Measurements from ENCODE around the gene PHF21A.
A peak's percentile ranks its signal among the peaks of the same experiment; 100 is the strongest.
"Not testable (repeated sequence)": the region's sequence is repeated elsewhere in the genome, so short reads cannot be mapped to it uniquely, and the experiment has no call there.

Gene PHF21A

DNA sequence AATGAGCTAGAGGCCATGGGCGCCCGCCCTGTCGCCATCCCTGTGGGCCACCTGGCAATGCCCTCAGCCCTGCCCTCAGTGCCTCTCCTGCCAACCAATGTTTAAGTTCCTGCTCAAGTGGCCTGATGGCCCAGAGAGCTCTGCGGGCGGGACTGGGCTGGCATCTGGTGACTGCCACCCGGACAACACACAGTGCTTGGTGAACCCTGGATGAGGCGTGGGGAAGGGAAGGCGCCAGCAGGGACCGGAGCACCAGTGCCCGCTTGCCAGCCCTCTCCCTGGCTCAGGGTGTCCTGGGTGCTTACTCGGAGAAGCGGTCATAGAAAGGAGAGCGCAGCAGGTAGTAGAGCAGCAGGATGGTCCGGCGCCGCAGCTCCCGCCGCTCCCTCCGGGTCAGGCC, 207.7 kb downstream of the PHF21A start:
- peak overlapping the region; percentile 46 to 85 for H3K27ac Mint-ChIP-seq
- DNase-seq (no peak), ATAC-seq (no peak)
- H3K4me1 Mint-ChIP-seq = peaks cover 40% of the 10 kb centered on the region
- H3K4me3 Mint-ChIP-seq = no peak overlapping the region
- H3K9me3 Mint-ChIP-seq = no peaks in the 10 kb centered on the region
- H3K27me3 Mint-ChIP-seq = no peaks in the 10 kb centered on the region

- H3K27me3 Mint-ChIP-seq = no peaks in the 10 kb centered on the region
- no peaks in the 10 kb centered on the region for H3K9me3 Mint-ChIP-seq
- ATAC-seq (no peak), DNase-seq (no peak)
- H3K27ac Mint-ChIP-seq = no peak overlapping the region
- H3K4me1 Mint-ChIP-seq = peaks cover 32% of the 10 kb centered on the region
- no peak overlapping the region for H3K4me3 Mint-ChIP-seq
Measured at GRCh38 chr11:45910623-45911022, 210.6 kb downstream of the PHF21A start.

DNA sequence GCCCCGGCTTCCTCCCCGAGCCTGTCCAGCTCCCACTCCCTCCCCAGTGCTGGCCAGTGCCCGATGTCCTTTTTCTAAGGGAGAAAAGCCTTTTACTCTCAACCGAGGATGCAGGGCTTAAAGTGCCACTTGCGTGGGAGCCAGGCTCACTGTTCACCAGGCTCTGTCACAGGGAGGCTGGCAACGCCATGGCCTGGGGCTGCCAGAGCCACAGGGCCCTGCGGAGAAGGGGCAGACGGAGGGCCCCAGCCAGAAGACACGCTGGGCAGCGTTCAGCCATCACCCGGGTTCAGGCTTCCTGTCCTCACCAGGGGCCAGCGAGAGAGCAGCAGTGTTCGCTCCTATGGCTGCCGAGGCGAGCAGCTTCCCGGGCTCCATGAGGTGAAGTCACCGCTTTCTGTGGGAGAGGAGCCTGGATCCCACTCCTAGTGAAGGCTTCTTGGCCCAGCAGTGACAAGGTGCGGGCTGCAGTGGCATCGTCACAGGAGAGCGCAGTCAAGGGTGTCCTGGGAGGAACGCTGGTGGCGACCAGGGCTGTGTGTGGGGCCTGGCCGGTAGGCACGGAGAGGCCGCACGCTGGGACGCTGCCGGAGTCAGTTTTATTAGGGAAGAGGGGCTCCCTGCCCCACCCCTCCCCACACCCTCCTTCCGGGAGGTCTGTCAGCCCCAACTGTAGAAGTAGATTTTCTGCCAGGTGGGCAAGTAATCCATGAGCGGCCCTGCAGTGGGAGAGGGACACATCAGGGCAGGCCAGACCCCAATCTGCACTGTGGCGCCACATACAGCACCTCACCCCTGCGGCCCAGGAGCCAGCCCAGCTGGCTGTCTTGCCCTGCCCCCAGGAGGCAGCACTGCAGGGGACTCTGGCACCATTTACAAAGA, 211.4 kb downstream of the PHF21A start:
- no peak for ATAC-seq
- Mint-ChIP-seq H3K4me3 (no peak overlapping the region), H3K27me3 (no peaks in the 10 kb centered on the region), H3K4me1 (peaks cover 26% of the 10 kb centered on the region), H3K27ac (no peak overlapping the region), H3K9me3 (no peaks in the 10 kb centered on the region)
- no peak for DNase-seq

DNA sequence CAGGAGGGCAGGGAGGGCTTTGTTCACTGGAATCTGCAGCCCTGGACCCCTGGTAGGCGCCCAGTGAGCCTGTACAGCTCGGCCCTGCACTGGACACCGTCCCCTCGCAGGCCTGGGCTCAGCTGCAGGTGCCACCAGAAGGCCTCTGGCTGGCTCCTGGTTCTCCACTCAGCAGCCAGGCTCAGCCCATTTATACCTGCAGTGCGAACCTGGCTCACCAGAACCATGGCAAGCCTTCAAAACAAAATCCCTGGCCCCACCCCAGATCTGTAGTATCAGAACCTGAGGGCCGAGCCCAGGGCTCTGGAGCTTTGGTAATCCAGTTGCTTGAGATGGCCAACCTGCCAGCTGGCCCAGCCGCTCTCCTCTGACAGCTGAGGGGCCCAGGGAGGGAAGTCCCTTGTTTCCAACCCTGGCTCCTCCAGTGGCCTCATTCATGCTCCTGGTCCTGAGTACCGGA, 213.3 kb downstream of the PHF21A start:
- H3K4me1 Mint-ChIP-seq = peaks cover 9% of the 10 kb centered on the region
- DNase-seq (no peak), ATAC-seq (no peak)
- no peaks in the 10 kb centered on the region for H3K9me3 Mint-ChIP-seq
- H3K27me3 Mint-ChIP-seq = no peaks in the 10 kb centered on the region
- H3K4me3 Mint-ChIP-seq = no peak overlapping the region
- no peak overlapping the region for H3K27ac Mint-ChIP-seq

GRCh38 chr11:45906965-45907611, 214.2 kb downstream of the PHF21A start, which contains the start of gene FREY1:
TSS of gene FREY1 (minus strand) at chr11:45907271. CDS start at chr11:45907245, 26 bp downstream.
- no peak within 1 kb of the TSS for H3K27ac Mint-ChIP-seq
- H3K9me3 Mint-ChIP-seq = no peaks in the 10 kb centered on the region
- no peak for ATAC-seq
- no peak for DNase-seq
- H3K27me3 Mint-ChIP-seq = no peaks in the 10 kb centered on the region
- peaks cover 9% of the 10 kb centered on the region for H3K4me1 Mint-ChIP-seq
- no peak within 1 kb of the TSS for H3K4me3 Mint-ChIP-seq

GRCh38 chr11:45906096-45906682, 215.1 kb downstream of the PHF21A start:
- DNase-seq (no peak), ATAC-seq (peak; percentile 26)
- peaks cover 6% of the 10 kb centered on the region for H3K27me3 Mint-ChIP-seq
- no peak overlapping the region for H3K27ac Mint-ChIP-seq
- H3K4me3 Mint-ChIP-seq = no peak overlapping the region
- no peaks in the 10 kb centered on the region for H3K9me3 Mint-ChIP-seq
- peaks cover 9% of the 10 kb centered on the region for H3K4me1 Mint-ChIP-seq

DNA sequence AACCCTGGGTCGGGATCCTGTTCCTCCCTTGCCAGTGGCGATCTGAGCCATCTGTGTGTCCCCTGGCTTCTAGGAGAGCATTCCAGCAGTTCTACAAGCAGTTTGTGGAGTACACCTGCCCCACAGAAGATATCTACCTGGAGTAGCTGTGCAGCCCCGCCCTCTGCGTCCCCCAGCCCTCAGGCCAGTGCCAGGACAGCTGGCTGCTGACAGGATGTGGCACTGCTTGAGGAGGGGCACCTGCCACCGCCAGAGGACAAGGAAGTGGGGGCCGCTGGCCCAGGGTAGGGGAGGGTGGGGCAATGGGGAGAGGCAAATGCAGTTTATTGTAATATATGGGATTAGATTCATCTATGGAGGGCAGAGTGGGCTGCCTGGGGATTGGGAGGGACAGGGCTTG, 215.7 kb downstream of the PHF21A start:
- peaks cover 12% of the 10 kb centered on the region for H3K27me3 Mint-ChIP-seq
- H3K4me3 Mint-ChIP-seq, H3K9me3 Mint-ChIP-seq, H3K27ac Mint-ChIP-seq, DNase-seq: not testable (repeated sequence)
- ATAC-seq = peak; percentile 2
- peaks cover 13% of the 10 kb centered on the region for H3K4me1 Mint-ChIP-seq

- H3K4me3 Mint-ChIP-seq = no peak overlapping the region
- H3K27me3 Mint-ChIP-seq = peaks cover 17% of the 10 kb centered on the region
- no peaks in the 10 kb centered on the region for H3K9me3 Mint-ChIP-seq
- no peak for DNase-seq
- no peak overlapping the region for H3K27ac Mint-ChIP-seq
- peaks cover 16% of the 10 kb centered on the region for H3K4me1 Mint-ChIP-seq
- no peak for ATAC-seq
Measured at GRCh38 chr11:45905095-45905494, 216.2 kb downstream of the PHF21A start.

- H3K27ac Mint-ChIP-seq = no peak overlapping the region
- no peak overlapping the region for H3K4me3 Mint-ChIP-seq
- peaks cover 17% of the 10 kb centered on the region for H3K4me1 Mint-ChIP-seq
- no peak for ATAC-seq
- DNase-seq = no peak
- no peaks in the 10 kb centered on the region for H3K9me3 Mint-ChIP-seq
- peaks cover 17% of the 10 kb centered on the region for H3K27me3 Mint-ChIP-seq
Measured at GRCh38 chr11:45904309-45904915, 216.8 kb downstream of the PHF21A start.

DNA sequence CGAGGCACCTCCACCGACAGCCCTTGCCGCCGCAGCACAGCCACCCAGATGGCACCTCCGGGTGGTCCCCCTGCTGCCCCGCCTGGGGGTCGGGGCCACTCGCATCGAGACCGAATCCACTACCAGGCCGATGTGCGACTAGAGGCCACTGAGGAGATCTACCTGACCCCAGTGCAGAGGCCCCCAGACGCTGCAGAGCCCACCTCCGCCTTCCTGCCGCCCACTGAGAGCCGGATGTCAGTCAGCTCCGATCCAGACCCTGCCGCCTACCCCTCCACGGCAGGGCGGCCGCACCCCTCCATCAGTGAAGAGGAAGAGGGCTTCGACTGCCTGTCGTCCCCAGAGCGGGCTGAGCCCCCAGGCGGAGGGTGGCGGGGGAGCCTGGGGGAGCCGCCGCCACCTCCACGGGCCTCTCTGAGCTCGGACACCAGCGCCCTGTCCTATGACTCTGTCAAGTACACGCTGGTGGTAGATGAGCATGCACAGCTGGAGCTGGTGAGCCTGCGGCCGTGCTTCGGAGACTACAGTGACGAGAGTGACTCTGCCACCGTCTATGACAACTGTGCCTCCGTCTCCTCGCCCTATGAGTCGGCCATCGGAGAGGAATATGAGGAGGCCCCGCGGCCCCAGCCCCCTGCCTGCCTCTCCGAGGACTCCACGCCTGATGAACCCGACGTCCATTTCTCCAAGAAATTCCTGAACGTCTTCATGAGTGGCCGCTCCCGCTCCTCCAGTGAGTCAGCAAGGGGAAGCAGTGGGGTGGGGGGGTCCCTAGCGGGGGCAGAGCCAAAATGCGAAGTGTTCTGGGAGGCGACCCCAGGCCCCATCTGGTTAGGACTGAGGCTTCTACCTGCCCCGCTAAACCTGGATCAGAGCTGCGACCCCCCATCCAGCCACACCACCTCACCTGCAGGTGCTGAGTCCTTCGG, 218.5 kb downstream of the PHF21A start:
- Mint-ChIP-seq H3K27ac (no peak overlapping the region), H3K4me3 (no peak overlapping the region), H3K27me3 (peaks cover 31% of the 10 kb centered on the region), H3K4me1 (peaks cover 32% of the 10 kb centered on the region), H3K9me3 (no peaks in the 10 kb centered on the region)
- no peak for ATAC-seq
- no peak for DNase-seq

- Mint-ChIP-seq H3K27me3 (peaks cover 42% of the 10 kb centered on the region), H3K27ac (no peak overlapping the region), H3K9me3 (no peaks in the 10 kb centered on the region), H3K4me3 (no peak overlapping the region), H3K4me1 (peaks cover 32% of the 10 kb centered on the region)
- DNase-seq = no peak
- no peak for ATAC-seq
Measured at GRCh38 chr11:45901626-45902025, 219.6 kb downstream of the PHF21A start.

DNA sequence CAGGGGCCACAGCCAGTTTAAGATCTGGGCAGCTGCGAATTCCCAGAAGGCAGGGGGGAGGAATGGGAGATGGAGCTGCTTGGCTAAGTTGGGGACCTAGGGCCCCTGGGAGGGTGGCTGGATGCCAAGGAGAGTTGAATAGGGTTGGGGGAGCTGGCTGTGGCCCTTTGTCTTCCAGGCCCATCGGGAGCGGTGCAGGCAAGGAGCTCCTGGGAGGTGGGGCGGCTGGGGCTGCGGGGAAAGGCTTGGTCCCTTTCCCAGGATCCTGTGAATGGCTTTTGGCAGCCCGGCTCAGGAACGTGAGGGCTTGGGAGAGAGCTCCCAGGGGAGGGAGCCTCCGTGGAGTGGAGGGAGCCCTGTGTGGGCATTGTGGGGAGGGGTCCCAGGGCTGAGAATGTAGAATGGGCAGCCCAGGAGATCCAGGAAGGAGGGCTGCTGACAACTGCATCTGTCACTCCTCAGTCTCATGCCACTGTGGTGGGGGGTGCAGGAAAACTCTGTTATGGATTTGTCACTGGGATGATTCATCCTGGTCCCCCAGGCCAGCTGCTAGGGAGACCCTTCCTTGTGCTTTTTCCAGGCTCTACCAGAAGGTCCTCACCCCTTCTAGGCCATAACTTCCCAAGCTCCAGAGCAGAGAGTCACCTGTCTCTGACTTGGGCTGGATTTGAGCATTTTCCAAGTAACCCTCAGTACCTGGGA, 220.2 kb downstream of the PHF21A start:
- Mint-ChIP-seq H3K27ac (no peak overlapping the region), H3K27me3 (peaks cover 48% of the 10 kb centered on the region), H3K4me3 (peak overlapping the region; percentile 48 to 62), H3K4me1 (peaks cover 26% of the 10 kb centered on the region), H3K9me3 (no peaks in the 10 kb centered on the region)
- DNase-seq (no peak), ATAC-seq (no peak)

DNA sequence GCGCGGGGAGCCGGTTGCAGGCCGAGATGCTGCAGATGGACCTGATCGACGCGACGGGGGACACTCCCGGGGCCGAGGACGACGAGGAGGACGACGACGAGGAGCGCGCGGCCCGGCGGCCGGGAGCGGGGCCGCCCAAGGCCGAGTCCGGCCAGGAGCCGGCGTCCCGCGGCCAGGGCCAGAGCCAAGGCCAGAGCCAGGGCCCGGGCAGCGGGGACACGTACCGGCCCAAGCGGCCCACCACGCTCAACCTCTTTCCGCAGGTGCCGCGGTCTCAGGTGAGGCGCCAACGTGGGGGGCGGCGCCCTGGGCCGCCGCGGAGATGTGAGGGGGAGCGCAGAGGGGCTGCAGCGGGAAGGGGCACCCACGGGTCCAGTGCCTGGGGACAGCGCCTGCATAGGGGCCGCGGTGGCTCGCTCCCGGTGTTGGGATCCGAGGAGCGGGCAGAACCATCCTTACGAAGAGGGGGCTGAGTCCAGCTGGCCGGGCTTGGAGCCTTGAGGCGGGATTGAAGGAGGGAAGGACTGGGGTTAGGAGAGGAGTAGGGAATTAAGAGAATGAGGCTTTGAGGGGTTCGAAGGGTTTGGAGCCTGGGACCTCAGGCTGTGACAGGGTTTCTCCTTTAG, 221.0 kb downstream of the PHF21A start:
- Mint-ChIP-seq H3K4me1 (peaks cover 23% of the 10 kb centered on the region), H3K27me3 (peaks cover 56% of the 10 kb centered on the region), H3K4me3 (peak overlapping the region; percentile 62 to 79)
- peak; percentile 1 for ATAC-seq
- not testable (repeated sequence) for DNase-seq, H3K27ac Mint-ChIP-seq, H3K9me3 Mint-ChIP-seq
